HG03060 (cell line): ENCODE measurements around the gene TMEM17.
A peak's percentile ranks its signal among the peaks of the same experiment; 100 is the strongest.

ENCODE experiments used
- ATAC-seq: cut with Tn5 transposase; IDR thresholded peaks from one replicate; pipeline ENCODE4 v1.9.1; 2021; ENCODE audit warnings: low read depth, moderate number of reproducible peaks; ENCODE audit not compliant: unreplicated experiment

TMEM17 gene

GRCh38 chr2:62458206-62458641 is 47.8 kb downstream of the TMEM17 start:
- no peak for ATAC-seq

DNA sequence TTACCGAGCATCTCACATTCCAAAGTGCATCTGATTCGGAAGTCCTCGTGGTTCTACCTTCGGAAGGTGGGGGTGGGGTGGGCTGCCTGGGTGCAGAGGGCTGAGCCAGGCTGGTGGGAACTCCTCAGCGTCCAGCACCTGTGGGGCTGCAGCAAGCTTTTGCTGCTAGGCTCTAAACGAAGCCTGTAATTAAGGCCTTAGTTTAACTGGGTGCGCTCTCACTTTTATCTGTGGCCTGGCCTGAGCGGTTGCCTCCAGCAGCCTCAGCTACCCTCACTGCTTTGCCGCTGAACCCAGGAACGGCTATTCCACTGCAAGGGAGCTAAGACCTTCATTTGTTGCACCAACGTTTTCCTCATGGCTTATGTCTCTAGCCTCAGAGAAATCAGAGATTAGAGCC is 48.4 kb downstream of the TMEM17 start:
- ATAC-seq: no peak

- ATAC-seq: peak; percentile 50
Measured at GRCh38 chr2:62456721-62457539, 49.1 kb downstream of the TMEM17 start.

- no peak for ATAC-seq
Measured at GRCh38 chr2:62455957-62456692, 49.9 kb downstream of the TMEM17 start.

DNA sequence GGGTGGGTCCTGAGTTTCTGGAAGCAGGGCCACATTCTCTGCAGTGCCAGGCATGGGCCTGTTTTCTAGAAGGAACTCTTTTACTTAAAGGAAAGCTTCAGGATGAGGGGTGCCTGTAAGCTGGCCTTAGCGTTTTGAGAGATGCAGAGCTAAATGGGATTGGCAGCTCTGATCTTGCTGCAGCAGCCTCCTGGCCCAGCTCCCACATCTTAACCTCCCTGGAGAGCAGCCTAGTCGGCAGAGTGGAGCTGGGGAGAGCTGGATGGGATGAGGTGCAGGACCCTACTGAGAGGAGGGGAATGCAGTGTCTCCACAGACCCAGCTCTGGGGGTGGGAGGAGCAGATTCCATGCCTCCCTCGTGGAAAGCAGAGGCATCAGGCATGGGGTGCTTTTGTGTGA is 52.0 kb downstream of the TMEM17 start:
- ATAC-seq: no peak

- no peak for ATAC-seq
Measured at GRCh38 chr2:62452701-62453454, 53.1 kb downstream of the TMEM17 start.

- ATAC-seq: no peak
Measured at GRCh38 chr2:62450716-62451191, 55.2 kb downstream of the TMEM17 start.
